ENCODE measurements around the gene VAV3.

Gene VAV3

DNA sequence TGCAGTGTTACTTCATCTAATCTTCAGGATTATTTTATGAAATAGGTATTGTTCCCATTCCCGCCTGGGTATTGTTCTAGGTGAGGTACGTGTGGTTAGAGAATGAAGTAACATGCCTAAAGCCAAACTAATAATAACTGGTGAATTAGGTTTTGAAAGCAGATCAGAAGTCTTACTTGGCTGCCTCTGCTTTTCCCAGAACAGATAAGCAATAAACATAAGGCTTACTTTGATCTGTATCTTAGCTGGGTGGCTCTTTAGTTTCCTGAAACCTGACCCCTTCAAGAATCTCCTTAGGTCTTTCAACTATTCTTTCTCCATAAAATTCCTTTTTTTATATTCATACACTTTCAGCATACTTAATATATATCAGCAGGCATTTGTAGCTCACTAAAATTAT is 65.3 kb downstream of the VAV3 start:
- Mint-ChIP-seq H3K36me3 (ENCODE audit: low read depth) (no peaks in the 10 kb centered on the region), H3K9me3 (no peaks in the 10 kb centered on the region), H3K4me3 (no peak overlapping the region), H3K27me3 (ENCODE audit: low read depth, poor library complexity) (peaks cover 3% of the 10 kb centered on the region), H3K27ac (no peak overlapping the region), H3K4me1 (peaks cover 18% of the 10 kb centered on the region)
- no peak for DNase-seq
- TF ChIP-seq, protein P1, sequence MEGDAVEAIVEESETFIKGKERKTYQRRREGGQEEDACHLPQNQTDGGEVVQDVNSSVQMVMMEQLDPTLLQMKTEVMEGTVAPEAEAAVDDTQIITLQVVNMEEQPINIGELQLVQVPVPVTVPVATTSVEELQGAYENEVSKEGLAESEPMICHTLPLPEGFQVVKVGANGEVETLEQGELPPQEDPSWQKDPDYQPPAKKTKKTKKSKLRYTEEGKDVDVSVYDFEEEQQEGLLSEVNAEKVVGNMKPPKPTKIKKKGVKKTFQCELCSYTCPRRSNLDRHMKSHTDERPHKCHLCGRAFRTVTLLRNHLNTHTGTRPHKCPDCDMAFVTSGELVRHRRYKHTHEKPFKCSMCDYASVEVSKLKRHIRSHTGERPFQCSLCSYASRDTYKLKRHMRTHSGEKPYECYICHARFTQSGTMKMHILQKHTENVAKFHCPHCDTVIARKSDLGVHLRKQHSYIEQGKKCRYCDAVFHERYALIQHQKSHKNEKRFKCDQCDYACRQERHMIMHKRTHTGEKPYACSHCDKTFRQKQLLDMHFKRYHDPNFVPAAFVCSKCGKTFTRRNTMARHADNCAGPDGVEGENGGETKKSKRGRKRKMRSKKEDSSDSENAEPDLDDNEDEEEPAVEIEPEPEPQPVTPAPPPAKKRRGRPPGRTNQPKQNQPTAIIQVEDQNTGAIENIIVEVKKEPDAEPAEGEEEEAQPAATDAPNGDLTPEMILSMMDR (IDR thresholded peaks at IDR 0.05): no peak

DNA sequence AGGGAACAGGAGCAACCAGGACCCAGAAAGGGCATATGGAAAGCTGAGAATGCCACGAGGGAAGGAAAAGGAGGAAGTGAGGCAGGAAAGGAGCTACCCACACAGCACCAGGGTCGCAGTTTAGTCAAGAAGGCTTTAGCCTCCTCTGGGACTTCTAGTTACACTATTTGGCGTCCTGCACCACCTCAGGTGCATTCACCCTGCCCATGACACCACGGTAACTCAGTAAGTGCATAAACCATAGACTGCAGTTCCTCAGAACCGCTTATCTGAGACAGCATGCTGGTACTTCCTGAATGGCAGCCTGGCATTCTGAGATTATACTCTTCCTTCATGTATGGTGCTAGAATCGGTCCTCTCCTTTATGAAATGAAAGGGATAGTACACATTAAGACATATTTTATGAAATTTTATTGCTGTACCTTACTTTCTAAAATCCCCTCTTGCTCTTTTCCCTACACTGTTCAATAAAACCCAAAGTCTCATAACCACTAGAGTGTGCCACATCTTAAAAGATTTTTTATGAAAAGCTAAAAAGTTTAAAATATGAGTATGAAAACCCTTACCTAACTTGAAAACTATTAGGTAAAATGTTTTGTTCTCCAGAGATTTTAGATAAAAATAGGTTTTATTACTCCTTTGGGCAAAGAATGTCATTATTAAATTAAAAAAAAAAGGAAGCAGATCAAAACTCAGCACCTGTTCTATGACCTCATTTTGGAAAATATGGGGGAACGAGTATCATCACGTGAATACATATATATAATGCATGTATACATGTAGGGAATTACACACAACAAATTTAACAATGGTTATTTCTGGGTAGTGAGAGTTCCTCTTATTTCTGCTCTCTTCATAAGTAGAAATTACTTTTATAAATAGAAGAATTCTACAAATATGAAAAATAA is 67.3 kb downstream of the VAV3 start:
- DNase-seq: no peak
- H3K4me3 Mint-ChIP-seq: no peak overlapping the region
- H3K36me3 Mint-ChIP-seq (ENCODE audit: low read depth): no peaks in the 10 kb centered on the region
- H3K9me3 Mint-ChIP-seq: peaks cover 4% of the 10 kb centered on the region
- H3K4me1 Mint-ChIP-seq: peaks cover 18% of the 10 kb centered on the region
- H3K27me3 Mint-ChIP-seq (ENCODE audit: low read depth, poor library complexity): peaks cover 3% of the 10 kb centered on the region
- TF ChIP-seq, protein P1 (IDR thresholded peaks at IDR 0.05): no peak
- peak overlapping the region; percentile 24 for H3K27ac Mint-ChIP-seq

DNA sequence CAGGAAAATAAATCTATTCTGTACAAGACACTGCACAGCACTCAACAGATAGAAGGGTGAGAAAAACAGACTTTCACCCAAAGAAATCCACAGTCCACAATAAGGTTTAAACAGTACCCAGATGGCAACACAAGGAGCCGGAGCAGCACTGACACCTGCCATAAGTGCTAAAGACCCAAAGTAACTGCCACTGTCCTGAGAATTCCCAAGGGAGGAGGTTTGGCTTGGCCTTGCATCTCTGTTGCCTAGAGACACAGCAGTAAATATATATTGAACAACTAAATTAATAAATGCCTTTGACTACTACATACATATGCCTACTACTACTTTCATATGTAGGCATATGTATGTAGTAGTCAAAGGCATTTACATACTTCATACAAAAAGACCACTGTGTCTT is 68.0 kb downstream of the VAV3 start:
- H3K36me3 Mint-ChIP-seq (ENCODE audit: low read depth): no peaks in the 10 kb centered on the region
- H3K4me3 Mint-ChIP-seq: no peak overlapping the region
- no peak for DNase-seq
- H3K9me3 Mint-ChIP-seq: peaks cover 4% of the 10 kb centered on the region
- no peak overlapping the region for H3K27ac Mint-ChIP-seq
- TF ChIP-seq, protein P1 (IDR thresholded peaks at IDR 0.05): no peak
- H3K4me1 Mint-ChIP-seq: peaks cover 18% of the 10 kb centered on the region
- peaks cover 3% of the 10 kb centered on the region for H3K27me3 Mint-ChIP-seq (ENCODE audit: low read depth, poor library complexity)

DNA sequence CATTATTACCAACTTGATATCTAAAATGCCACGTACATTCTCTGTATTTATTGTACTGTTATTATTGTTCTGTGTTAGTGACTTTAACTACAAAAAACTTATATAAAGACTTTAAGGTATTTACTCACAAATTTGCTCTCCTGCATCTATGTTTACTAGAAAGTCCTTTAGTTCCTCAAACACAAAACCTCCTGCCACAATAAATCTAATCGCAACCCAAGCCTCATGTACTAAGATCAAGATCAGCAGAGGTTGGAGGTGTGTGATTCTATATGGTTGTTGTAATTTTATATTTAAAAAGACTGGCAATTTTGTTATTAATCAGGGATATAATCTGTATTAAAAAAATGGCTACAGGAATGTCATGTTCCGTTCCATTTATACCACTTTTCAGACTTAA is 68.6 kb downstream of the VAV3 start:
- DNase-seq: no peak
- peaks cover 18% of the 10 kb centered on the region for H3K4me1 Mint-ChIP-seq
- TF ChIP-seq, protein P1 (IDR thresholded peaks at IDR 0.05): no peak

DNA sequence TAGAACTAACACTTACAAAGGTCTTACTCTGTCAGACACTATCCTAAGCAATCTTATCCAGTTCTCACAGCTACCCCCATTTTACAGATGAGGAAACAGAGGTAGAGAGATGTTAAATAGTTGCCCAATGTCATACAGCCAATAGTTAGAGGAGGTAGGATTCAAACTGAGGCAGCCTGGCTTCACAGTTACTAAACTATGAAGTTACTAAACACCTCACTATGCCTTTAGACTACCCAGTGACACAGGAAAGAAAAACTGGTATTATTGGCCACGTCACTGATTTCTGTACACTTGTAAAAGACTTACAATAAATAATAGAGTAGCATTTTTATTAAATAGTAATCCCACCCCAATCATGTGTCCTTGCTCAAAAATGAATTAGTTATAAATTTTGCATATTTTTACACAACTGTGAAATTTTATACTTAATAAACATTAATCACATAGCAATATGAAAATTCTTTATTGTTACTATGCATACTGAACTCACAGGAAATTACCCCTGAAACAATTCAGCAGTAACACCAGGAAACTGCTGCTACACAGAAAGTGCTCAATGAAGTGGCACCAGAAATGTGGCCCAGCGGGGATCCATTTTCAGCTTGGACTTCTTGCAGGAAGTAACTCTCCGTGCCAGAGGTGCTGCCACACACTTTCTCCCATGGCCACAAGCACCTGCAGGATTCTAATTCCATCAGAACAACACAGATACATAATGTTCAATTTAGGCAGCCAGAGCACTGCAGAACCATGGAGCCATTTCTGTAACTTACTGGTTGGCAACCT is 69.4 kb downstream of the VAV3 start:
- H3K36me3 Mint-ChIP-seq (ENCODE audit: low read depth): no peaks in the 10 kb centered on the region
- peak; percentile 8 for DNase-seq
- H3K9me3 Mint-ChIP-seq: peaks cover 4% of the 10 kb centered on the region
- no peak overlapping the region for H3K27ac Mint-ChIP-seq
- H3K4me1 Mint-ChIP-seq: peaks cover 18% of the 10 kb centered on the region
- TF ChIP-seq, protein P1 (IDR thresholded peaks at IDR 0.05): no peak
- H3K4me3 Mint-ChIP-seq: no peak overlapping the region
- H3K27me3 Mint-ChIP-seq (ENCODE audit: low read depth, poor library complexity): peaks cover 3% of the 10 kb centered on the region

More for the DNA sequence above, 68.6 kb downstream of the VAV3 start:
- H3K9me3 Mint-ChIP-seq: peaks cover 4% of the 10 kb centered on the region
- peaks cover 3% of the 10 kb centered on the region for H3K27me3 Mint-ChIP-seq (ENCODE audit: low read depth, poor library complexity)
- no peak overlapping the region for H3K27ac Mint-ChIP-seq
- H3K36me3 Mint-ChIP-seq (ENCODE audit: low read depth): no peaks in the 10 kb centered on the region
- H3K4me3 Mint-ChIP-seq: no peak overlapping the region
